Measurements from ENCODE around the gene DYRK4.

Gene DYRK4

DNA sequence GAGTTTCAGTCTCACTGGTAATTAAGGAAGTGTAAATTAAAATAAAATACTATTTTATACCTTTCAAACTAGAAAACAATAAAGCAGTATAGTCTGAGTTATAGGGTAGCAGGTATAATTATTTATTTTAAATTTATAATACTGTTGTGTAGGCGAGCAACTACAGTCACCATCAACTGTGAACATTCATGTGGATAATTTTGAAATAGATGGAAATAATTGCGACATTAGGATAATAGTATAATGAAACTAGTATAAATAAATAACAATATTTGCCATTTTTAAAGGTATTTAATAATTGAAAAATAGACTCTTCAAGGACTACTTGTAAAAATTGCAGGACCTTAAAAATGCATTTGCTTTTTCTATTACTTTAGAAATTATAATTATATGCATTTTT lies 3.8 kb upstream of the DYRK4 start:
- in situ Hi-C loops (cut with MboI; ENCODE audit: low sequenced_read_pairs), result no loop called here

DNA sequence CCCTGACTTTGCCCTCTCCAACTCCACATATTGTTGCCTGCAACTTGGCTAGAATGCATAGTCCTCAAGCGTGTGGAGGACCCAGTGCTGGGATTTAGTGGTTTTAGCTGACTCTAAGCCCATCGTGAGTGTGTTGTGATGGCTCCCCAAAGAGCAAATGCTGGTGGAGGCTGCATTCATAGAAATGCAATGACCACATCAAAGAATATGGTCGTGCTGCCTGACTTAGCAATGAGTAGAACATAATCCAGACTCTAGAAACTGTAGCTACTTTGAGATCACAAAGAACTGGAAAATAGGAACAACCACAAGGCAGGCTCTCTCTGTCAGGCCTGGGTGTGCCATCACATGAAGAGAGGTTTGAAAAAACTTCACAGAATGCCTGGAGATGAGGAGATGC lies 1.3 kb downstream of the DYRK4 start:
- in situ Hi-C loops (cut with MboI; ENCODE audit: low sequenced_read_pairs), result no loop called here

- in situ Hi-C loops (cut with MboI; ENCODE audit: low sequenced_read_pairs), result no loop called here
Measured at GRCh38 chr12:4564818-4565217, 2.8 kb downstream of the DYRK4 start.

DNA sequence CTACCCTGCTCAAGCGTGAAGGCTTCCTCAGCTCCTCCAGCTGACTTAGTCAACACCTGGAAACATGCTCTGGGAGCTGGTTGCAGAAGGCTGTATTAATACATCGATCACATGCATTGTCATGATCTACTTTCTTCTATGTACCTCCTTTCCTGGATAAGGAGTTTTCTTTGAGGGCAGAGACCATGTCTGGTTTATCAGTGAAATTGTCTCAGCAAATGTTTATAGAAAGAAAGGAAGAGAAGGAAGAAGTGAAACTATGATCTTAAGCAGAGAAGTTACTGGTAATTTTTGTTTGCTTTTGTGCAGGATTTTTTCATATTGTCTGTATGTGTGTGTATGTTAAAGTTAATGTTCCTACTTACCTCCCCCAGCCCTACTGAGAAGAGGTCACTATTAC lies 4.5 kb downstream of the DYRK4 start:
- in situ Hi-C loops (cut with MboI; ENCODE audit: low sequenced_read_pairs), result no loop called here

DNA sequence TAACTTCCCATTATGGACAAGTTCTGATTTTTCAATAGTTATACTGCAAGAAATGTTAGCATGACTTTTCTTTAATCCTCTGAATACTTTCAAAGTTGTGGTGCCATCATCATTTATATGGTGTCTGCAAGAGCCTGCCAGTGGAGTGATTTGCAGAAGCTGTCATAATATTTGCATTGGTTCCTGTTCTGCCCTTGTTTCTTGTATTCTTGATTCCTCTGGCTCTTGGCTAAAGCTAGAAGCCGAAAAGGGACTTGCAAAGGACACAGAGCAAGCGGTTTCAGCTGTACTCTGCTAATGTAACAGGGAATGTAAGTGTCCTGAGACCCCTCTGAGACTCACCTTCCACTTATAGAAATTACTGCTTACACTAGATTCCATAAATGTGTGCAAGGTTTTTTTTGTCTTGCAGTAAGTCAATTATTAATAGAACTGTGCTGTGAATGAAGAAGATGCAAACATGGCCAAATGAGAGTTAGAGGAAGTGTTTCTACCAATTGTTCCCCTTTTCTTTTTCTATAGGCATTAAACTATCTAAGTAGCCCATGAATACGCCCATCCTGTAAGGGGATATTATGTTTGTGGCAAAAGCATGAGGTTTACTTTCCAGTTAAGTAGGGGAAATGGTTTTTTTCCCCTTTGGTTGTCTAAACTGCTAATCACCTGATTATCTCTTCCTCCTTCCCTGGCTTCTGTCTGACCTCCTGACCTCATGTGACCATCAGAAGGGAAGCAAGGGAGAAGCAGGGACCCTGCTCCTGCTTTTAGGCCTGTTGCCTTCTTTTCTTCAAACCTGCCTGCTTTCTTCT lies 5.3 kb downstream of the DYRK4 start:
- in situ Hi-C loops (cut with MboI; ENCODE audit: low sequenced_read_pairs), result no loop called here

- in situ Hi-C loops (cut with MboI; ENCODE audit: low sequenced_read_pairs), result no loop called here
Measured at GRCh38 chr12:4569261-4569660, 7.3 kb downstream of the DYRK4 start.

DNA sequence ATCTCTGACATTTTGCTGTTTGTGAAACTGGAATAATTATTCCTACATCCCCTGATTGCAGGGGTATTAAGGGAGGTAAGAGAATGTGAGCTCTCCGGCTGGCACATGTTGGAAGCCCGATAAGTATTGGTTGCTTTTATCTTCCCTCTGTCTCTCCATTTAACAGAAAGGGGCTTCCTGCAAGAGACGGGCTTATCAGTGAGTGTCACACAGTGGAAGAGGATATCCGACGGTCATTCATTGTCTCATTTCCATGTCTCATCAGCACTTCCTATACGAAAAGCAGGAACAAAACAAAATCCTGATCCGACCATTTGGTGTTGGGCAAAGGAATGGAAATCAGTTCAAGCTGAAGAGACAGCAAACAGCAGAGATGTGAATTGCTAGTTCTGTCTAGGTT lies 10.7 kb downstream of the DYRK4 start:
- in situ Hi-C loops (cut with MboI; ENCODE audit: low sequenced_read_pairs), result no loop called here

GRCh38 chr12:4579305-4580102 lies 17.5 kb downstream of the DYRK4 start:
- in situ Hi-C loops (cut with MboI; ENCODE audit: low sequenced_read_pairs), result no loop called here

DNA sequence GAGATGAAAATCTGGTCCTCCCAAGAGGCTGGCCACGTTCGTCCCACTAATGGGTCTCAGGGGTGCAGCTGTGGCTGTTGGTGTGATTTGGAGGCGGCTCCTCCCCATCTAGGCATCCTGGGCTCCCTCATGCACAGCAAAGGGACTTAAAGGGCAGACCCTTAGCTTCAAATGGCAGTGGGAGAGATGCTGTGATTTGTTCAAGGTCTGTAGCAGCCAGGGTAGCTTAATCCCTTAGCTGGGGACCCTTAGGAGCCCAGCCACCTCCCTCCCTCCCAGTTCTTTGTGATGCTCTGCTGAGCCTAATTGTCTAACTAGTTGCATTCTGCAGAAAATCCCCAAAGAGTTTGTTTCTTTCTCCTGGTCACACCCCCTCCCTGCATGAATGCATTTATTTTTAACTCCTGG lies 18.3 kb downstream of the DYRK4 start:
- in situ Hi-C loops (cut with MboI; ENCODE audit: low sequenced_read_pairs), result no loop called here

DNA sequence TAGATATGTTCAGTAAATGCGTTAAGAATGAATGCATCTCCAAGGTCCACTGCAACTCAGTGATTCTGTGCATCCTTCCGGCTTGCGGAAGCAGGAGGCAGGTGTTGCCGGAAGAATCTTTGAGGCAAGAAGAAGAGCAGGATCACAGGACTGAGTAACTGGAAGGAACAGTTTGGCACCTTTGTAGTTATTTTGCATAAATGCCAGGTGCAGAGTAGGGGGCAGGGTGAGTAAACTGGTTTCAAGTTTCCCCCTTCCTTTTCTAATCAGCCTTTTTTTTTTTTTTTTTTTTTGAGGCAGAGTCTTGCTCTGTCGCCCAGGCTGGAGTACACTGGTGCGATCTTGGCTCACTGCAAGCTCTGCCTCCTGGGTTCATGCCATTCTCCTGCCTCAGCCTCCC lies 22.3 kb downstream of the DYRK4 start:
- in situ Hi-C loops (cut with MboI; ENCODE audit: low sequenced_read_pairs), result no loop called here

GRCh38 chr12:4584896-4585295 lies 22.9 kb downstream of the DYRK4 start:
- in situ Hi-C loops (cut with MboI; ENCODE audit: low sequenced_read_pairs), result no loop called here

- in situ Hi-C loops (cut with MboI; ENCODE audit: low sequenced_read_pairs), result no loop called here
Measured at GRCh38 chr12:4586500-4586899, 24.5 kb downstream of the DYRK4 start.

DNA sequence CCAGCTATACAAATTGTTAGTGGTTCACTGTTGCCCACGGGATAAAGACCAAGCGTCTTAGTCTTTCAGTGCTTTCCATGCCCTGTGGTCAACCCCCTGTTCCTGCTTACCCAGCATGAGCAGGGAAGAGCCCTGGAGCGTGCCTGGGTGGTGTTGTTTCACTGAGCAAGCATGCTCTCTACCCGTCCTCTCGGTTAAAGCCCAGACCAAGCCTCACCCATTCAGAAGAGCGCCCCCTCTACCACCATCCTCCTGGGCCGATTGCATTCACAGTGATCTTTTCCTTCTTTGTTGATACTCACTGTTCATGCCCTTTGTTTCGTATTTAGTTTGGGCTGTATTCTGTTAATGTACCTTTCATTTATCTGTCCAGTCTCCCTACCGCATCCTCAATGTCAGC lies 25.1 kb downstream of the DYRK4 start:
- in situ Hi-C loops (cut with MboI; ENCODE audit: low sequenced_read_pairs), result no loop called here

- in situ Hi-C loops (cut with MboI; ENCODE audit: low sequenced_read_pairs), result no loop called here
Measured at GRCh38 chr12:4588916-4589315, 26.9 kb downstream of the DYRK4 start.

DNA sequence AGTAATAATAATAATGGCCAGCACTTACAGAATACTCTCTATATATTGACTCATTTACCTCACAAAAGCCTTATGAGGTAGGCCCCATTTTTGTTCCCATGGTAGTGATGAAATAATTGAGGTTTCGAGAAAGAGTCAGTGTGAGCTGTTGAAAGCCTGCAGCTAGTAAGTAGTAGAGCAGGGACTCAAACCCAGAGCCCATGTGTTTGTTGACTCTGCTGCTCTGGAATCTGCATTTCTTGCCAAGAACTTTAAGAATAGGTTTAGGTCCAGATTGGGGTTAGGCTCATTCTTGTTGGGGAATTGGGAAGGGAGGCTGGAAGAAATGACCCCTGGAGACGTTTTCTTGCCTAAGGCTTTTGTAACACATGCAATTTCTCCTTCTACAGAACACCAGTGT lies 27.9 kb downstream of the DYRK4 start:
- in situ Hi-C loops (cut with MboI; ENCODE audit: low sequenced_read_pairs), result no loop called here

DNA sequence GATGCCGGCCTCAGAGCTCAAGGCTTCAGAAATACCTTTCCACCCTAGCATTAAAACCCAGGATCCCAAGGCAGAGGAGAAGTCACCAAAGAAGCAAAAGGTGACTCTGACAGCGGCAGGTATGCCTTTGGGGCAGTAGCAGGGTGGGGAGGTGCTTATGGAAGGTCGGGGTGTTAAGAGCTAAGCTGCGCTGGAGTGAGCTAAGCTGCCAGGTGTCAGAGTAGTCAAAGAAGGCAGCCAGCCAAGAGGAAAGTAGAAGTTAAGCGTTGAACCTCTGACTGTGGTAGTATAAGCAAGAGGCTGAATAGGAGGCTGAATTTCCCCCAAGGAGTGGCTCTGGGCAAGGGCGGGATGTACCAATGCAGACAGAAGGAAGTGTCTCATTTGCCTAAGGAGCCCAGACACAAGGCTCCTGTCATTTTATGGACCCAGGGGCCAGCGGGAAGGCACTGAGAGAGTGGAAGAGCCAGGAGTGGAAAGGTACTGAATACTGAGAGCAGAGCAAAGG lies 29.2 kb downstream of the DYRK4 start:
- in situ Hi-C loops (cut with MboI; ENCODE audit: low sequenced_read_pairs), result no loop called here

DNA sequence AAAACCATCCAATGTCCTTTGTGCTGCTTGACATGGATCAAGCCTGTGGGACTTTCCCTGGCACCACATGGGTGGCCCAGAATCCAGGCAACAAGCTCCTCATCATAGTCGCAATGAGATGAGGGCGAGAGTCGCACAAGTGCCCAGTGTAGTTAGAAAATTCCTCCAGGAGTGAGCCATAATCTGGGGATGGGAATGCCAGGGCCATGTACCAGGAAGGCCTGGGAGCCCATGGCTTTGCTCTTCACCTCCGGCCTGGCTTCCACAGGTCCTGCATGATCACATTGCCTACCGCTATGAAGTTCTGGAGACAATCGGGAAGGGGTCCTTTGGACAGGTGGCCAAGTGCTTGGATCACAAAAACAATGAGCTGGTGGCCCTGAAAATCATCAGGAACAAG lies 33.9 kb downstream of the DYRK4 start:
- in situ Hi-C loops (cut with MboI; ENCODE audit: low sequenced_read_pairs), result no loop called here

- in situ Hi-C loops (cut with MboI; ENCODE audit: low sequenced_read_pairs), result no loop called here
Measured at GRCh38 chr12:4603421-4603820, 41.4 kb downstream of the DYRK4 start.

GRCh38 chr12:4603946-4604345 lies 41.9 kb downstream of the DYRK4 start:
- in situ Hi-C loops (cut with MboI; ENCODE audit: low sequenced_read_pairs), result no loop called here

- in situ Hi-C loops (cut with MboI; ENCODE audit: low sequenced_read_pairs), result no loop called here
Measured at GRCh38 chr12:4604684-4605193, 42.7 kb downstream of the DYRK4 start.

- in situ Hi-C loops (cut with MboI; ENCODE audit: low sequenced_read_pairs), result no loop called here
Measured at GRCh38 chr12:4607056-4607455, 45.0 kb downstream of the DYRK4 start.

- in situ Hi-C loops (cut with MboI; ENCODE audit: low sequenced_read_pairs), result no loop called here
Measured at GRCh38 chr12:4609071-4609470, 47.1 kb downstream of the DYRK4 start.
